NT2/D1 (cell line): ENCODE results near the gene IGFBP5.

Source experiments
- SUZ12 ChIP-seq: IDR thresholded peaks from 2 replicates; pipeline ENCODE4 v1.6.1; 2011; ENCODE audit not compliant: insufficient read length, insufficient read depth; ENCODE audit errors: extremely low read depth
- YY1 ChIP-seq: IDR thresholded peaks from 2 replicates; pipeline ENCODE4 v1.6.1; 2011; ENCODE audit not compliant: insufficient read length, insufficient read depth
- ZNF274 ChIP-seq: IDR thresholded peaks from 2 replicates; pipeline ENCODE4 v1.6.1; 2011; ENCODE audit warnings: mild to moderate bottlenecking, low read depth, low read length

- TF ChIP-seq ZNF274 = no peak
- no peak for TF ChIP-seq YY1
- no peak for TF ChIP-seq SUZ12
Measured at GRCh38 chr2:216671791-216672343, 23.5 kb downstream of the IGFBP5 start.
